MM.1S (cell line): ENCODE data around the gene PRKCA.
"Not testable (repeated sequence)": the region's sequence is repeated elsewhere in the genome, so short reads cannot be mapped to it uniquely, and the experiment has no call there.

Experiments
- DNase-seq: peaks from one replicate; pipeline ENCODE4 v3.0.0-alpha.2; 2015
- H2AFZ ChIP-seq: fragments of 300-600 bp; sonication (generic); 2 replicates; pipeline ENCODE4 v1.6.0; 2016; ENCODE audit warnings: antibody characterized with exemption, low read length
- H3F3A ChIP-seq: fragments of 300-600 bp; sonication (generic); 2 replicates; pipeline ENCODE4 v1.6.1; 2016; ENCODE audit warnings: mild to moderate bottlenecking, antibody characterized with exemption, low read length, moderate library complexity, mixed read lengths; ENCODE audit not compliant: insufficient read depth
- H3K27ac ChIP-seq: fragments of 300-600 bp; sonication (generic); 2 replicates; pipeline ENCODE4 v1.5.1; 2016; ENCODE audit warnings: mild to moderate bottlenecking, low read length
- H3K27me3 ChIP-seq: fragments of 300-600 bp; sonication (generic); replicated peaks from 2 replicates; pipeline ENCODE4 v1.6.0; 2016; ENCODE audit warnings: low read length; ENCODE audit not compliant: insufficient read depth
- H3K36me3 ChIP-seq: fragments of 300-600 bp; sonication (generic); replicated peaks from 2 replicates; pipeline ENCODE4 v1.6.1; 2016; ENCODE audit warnings: mild to moderate bottlenecking, low read length, mixed read lengths; ENCODE audit not compliant: insufficient read depth
- H3K4me1 ChIP-seq: fragments of 300-600 bp; sonication (generic); 2 replicates; pipeline ENCODE4 v1.6.1; 2016; ENCODE audit warnings: low read length, mixed read lengths
- H3K4me2 ChIP-seq: fragments of 300-600 bp; sonication (generic); 2 replicates; pipeline ENCODE4 v1.6.0; 2016; ENCODE audit warnings: low read depth, low read length
- H3K4me3 ChIP-seq: fragments of 300-600 bp; sonication (generic); 2 replicates; pipeline ENCODE4 v1.5.1; 2016; ENCODE audit warnings: low read length, mixed read lengths
- H3K79me2 ChIP-seq: fragments of 300-600 bp; sonication (generic); 2 replicates; pipeline ENCODE4 v1.6.1; 2016; ENCODE audit warnings: mixed run types, low read length, mixed read lengths
- H3K9ac ChIP-seq: fragments of 300-600 bp; sonication (generic); 2 replicates; pipeline ENCODE4 v1.6.1; 2016; ENCODE audit warnings: low read length, mixed read lengths
- H3K9me2 ChIP-seq: fragments of 300-600 bp; sonication (generic); replicated peaks from 2 replicates; pipeline ENCODE4 v1.6.1; 2016; ENCODE audit warnings: mild to moderate bottlenecking, low read length, mixed read lengths; ENCODE audit not compliant: insufficient read depth
- H3K9me3 ChIP-seq: fragments of 300-600 bp; sonication (generic); replicated peaks from 2 replicates; pipeline ENCODE4 v1.6.1; 2016; ENCODE audit warnings: mild to moderate bottlenecking, low read length, mixed read lengths; ENCODE audit not compliant: insufficient read depth
- H4K20me1 ChIP-seq: fragments of 300-600 bp; sonication (generic); 2 replicates; pipeline ENCODE4 v1.6.1; 2016; ENCODE audit warnings: mild to moderate bottlenecking, low read length, moderate library complexity, mixed read lengths; ENCODE audit not compliant: insufficient read depth
- EZH2 ChIP-seq: fragments of 300-600 bp; sonication (generic); optimal IDR thresholded peaks from 2 replicates; pipeline ENCODE3; 2017; ENCODE audit warnings: low read depth, mild to moderate bottlenecking, antibody characterized with exemption, low read length, mixed read lengths
- EZH2phosphoT487 ChIP-seq: fragments of 300-600 bp; sonication (generic); IDR thresholded peaks from 2 replicates; pipeline ENCODE4 v1.6.1; 2018; ENCODE audit warnings: antibody characterized with exemption, low read length
- TF ChIP-seq, protein P1 (sequence below): fragments of 300-600 bp; sonication (generic); IDR thresholded peaks from 2 replicates; pipeline ENCODE4 v1.5.1; 2016; ENCODE audit warnings: antibody characterized with exemption, low read length, mixed read lengths

The PRKCA gene

DNA sequence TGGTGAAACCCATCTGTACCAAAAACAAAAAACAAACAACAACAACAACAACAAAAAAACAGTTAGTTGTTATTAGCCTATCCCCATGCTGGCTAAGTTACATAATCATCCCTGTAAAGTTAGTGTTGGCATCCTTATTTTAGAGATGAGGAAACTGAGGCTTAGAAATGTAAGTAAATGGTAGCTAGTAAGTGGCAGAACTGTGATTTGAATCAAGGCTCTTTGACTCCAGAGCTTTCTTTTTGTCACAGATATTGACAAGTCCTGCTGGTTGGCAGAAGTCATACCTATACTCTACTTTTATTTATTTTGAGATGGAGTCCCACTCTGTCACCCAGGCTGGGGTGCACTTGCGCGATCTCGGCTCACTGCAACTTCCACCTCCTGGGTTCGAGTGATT lies 42.1 kb downstream of the PRKCA start:
- Histone ChIP-seq H3K9me3 (no peaks in the 10 kb centered on the region), H2AFZ (no peak overlapping the region), H3K4me3 (no peak overlapping the region), H3K9me2 (no peaks in the 10 kb centered on the region), H3K9ac (no peak overlapping the region), H3K27ac (no peak overlapping the region), H3F3A (no peaks in the 10 kb centered on the region), H3K4me2 (no peak overlapping the region), H3K79me2 (peaks cover 14% of the 10 kb centered on the region; the same call in 1 of the 2 replicates), H3K27me3 (no peaks in the 10 kb centered on the region), H4K20me1 (no peaks in the 10 kb centered on the region), H3K36me3 (no peaks in the 10 kb centered on the region), H3K4me1 (no peaks in the 10 kb centered on the region)
- TF ChIP-seq EZH2phosphoT487 = no peak
- TF ChIP-seq, protein P1, sequence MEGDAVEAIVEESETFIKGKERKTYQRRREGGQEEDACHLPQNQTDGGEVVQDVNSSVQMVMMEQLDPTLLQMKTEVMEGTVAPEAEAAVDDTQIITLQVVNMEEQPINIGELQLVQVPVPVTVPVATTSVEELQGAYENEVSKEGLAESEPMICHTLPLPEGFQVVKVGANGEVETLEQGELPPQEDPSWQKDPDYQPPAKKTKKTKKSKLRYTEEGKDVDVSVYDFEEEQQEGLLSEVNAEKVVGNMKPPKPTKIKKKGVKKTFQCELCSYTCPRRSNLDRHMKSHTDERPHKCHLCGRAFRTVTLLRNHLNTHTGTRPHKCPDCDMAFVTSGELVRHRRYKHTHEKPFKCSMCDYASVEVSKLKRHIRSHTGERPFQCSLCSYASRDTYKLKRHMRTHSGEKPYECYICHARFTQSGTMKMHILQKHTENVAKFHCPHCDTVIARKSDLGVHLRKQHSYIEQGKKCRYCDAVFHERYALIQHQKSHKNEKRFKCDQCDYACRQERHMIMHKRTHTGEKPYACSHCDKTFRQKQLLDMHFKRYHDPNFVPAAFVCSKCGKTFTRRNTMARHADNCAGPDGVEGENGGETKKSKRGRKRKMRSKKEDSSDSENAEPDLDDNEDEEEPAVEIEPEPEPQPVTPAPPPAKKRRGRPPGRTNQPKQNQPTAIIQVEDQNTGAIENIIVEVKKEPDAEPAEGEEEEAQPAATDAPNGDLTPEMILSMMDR = no peak
- no peak for TF ChIP-seq EZH2
- no peak for DNase-seq

DNA sequence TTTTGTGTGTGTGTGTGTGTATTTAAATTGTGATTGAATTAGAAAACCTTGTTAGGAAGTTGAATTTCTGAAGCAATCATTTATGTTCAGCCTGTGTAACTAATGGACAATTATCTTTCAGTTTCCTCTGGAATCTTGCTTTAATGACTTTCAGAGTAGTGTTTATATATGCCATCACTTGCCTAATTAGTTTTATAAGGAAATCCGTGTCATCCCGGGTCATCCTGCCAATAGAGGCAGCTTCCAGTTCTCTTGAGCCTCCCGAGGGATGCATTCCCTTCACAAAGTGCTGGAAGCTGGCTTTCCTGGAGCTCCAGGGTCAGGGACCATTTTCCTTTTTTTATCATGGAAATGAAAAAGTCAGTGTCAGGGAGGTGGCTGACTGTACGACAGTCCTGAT lies 42.9 kb downstream of the PRKCA start:
- TF ChIP-seq, protein P1 = no peak
- TF ChIP-seq EZH2phosphoT487 (no peak), EZH2 (no peak)
- no peak overlapping the region for H3K27ac ChIP-seq
- H3K9me2 ChIP-seq = no peaks in the 10 kb centered on the region
- peaks cover 14% of the 10 kb centered on the region; the same call in 1 of the 2 replicates for H3K79me2 ChIP-seq
- no peaks in the 10 kb centered on the region for H3K9me3 ChIP-seq
- H3K36me3 ChIP-seq = no peaks in the 10 kb centered on the region
- no peak for DNase-seq
- H2AFZ ChIP-seq = no peak overlapping the region
- no peaks in the 10 kb centered on the region for H3F3A ChIP-seq
- no peaks in the 10 kb centered on the region for H4K20me1 ChIP-seq
- H3K9ac ChIP-seq = no peak overlapping the region
- no peaks in the 10 kb centered on the region for H3K4me1 ChIP-seq
- H3K4me2 ChIP-seq = no peak overlapping the region
- no peak overlapping the region for H3K4me3 ChIP-seq
- no peaks in the 10 kb centered on the region for H3K27me3 ChIP-seq

DNA sequence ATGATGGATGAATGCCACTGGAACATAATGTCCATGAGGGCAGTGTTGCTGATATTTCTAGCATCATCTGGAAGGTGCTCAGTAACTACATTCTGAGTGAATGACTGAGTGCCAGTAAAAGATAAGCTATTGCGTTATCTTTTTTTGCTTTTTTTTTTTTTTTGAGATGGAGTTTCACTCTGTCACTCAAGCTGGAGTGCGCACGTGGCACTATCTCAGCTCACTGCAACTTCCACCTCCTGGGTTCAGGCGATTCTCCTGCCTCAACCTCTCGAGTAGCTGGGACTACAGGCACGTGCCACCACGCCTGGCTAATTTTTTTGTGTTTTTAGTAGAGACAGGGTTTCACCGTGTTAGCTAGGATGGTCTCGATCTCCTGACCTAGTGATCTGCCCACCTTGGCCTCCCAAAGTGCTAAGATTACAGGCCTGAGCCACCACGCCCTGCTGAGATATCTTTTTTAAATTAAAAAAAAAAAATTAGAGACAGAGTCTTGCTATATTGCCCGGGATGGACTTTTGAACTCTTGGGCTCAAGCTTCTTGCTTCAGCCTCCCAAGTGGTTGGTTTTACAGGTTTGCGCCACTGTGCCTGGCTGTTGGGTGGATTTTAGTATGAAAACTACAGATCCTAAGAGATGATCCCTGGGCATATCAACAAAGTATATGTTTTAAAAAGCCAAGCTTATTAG lies 43.7 kb downstream of the PRKCA start:
- not testable (repeated sequence) for H3K36me3 ChIP-seq, H3K27me3 ChIP-seq, H3K4me2 ChIP-seq, H4K20me1 ChIP-seq, H2AFZ ChIP-seq, H3K27ac ChIP-seq, H3K9me3 ChIP-seq, H3K4me3 ChIP-seq, H3K9ac ChIP-seq, H3K4me1 ChIP-seq, H3K9me2 ChIP-seq, DNase-seq, H3F3A ChIP-seq
- H3K79me2 ChIP-seq = peaks cover 20% of the 10 kb centered on the region; the same call in 1 of the 2 replicates
